Fibroblast of the conjunctiva (primary cell): ENCODE results near the gene HSF5.
"Not testable (repeated sequence)": the region's sequence is repeated elsewhere in the genome, so short reads cannot be mapped to it uniquely, and the experiment has no call there.

Experiments
- DNase-seq: peaks from one replicate; pipeline ENCODE4 v3.0.0-alpha.2; 2010; ENCODE audit warnings: low read depth

Gene HSF5

GRCh38 chr17:58412961-58413586, 75.1 kb downstream of the HSF5 start:
- no peak for DNase-seq

- no peak for DNase-seq
These were observed 76.0 kb downstream of the HSF5 start for GRCh38 chr17:58412064-58412703.

GRCh38 chr17:58411408-58411894, 76.8 kb downstream of the HSF5 start:
- no peak for DNase-seq

GRCh38 chr17:58410714-58411407, 77.3 kb downstream of the HSF5 start:
- DNase-seq, result no peak

- DNase-seq, result no peak
These were observed 78.8 kb downstream of the HSF5 start for GRCh38 chr17:58409432-58409831.

- DNase-seq, result no peak
These were observed 84.9 kb downstream of the HSF5 start for GRCh38 chr17:58403311-58403710.

GRCh38 chr17:58402679-58403078, 85.5 kb downstream of the HSF5 start:
- DNase-seq, result no peak

- no peak for DNase-seq
These were observed 86.2 kb downstream of the HSF5 start for GRCh38 chr17:58402047-58402446.

GRCh38 chr17:58401287-58401686, 86.9 kb downstream of the HSF5 start:
- DNase-seq, result no peak

- DNase-seq, result no peak
These were observed 87.4 kb downstream of the HSF5 start for GRCh38 chr17:58400826-58401225.

GRCh38 chr17:58399974-58400373, 88.2 kb downstream of the HSF5 start:
- DNase-seq, result no peak

GRCh38 chr17:58398574-58399266, 89.5 kb downstream of the HSF5 start:
- no peak for DNase-seq

- DNase-seq, result not testable (repeated sequence)
These were observed 90.8 kb downstream of the HSF5 start for GRCh38 chr17:58397421-58397820.

- no peak for DNase-seq
These were observed 92.0 kb downstream of the HSF5 start for GRCh38 chr17:58396173-58396572.

- no peak for DNase-seq
These were observed 93.5 kb downstream of the HSF5 start for GRCh38 chr17:58394534-58395223.

GRCh38 chr17:58391302-58391984, 96.8 kb downstream of the HSF5 start:
- no peak for DNase-seq

- no peak for DNase-seq
These were observed 97.3 kb downstream of the HSF5 start for GRCh38 chr17:58390884-58391283.

- no peak for DNase-seq
These were observed 99.7 kb downstream of the HSF5 start for GRCh38 chr17:58388302-58389190.

GRCh38 chr17:58387834-58388233, 100.4 kb downstream of the HSF5 start:
- no peak for DNase-seq

GRCh38 chr17:58386708-58387107, 101.5 kb downstream of the HSF5 start:
- DNase-seq, result no peak
